Left lung (tissue), 14 donors: ENCODE measurements around the gene OR14K1. TPM values are rescaled to one million over a fixed set of nuclear protein-coding genes. Genes with fewer than 3 reads are reported as not detected.
"Not testable (repeated sequence)": the region's sequence is repeated elsewhere in the genome, so short reads cannot be mapped to it uniquely, and the experiment has no call there.

Experiments used
- ATAC-seq: fragments of 200-7000 bp; cut with Tn5 transposase; one replicate; pipeline ENCODE4 v1.9.1; 2020; ENCODE audit warnings: moderate library complexity
- DNase-seq, 4 donors: peaks; one replicate each; pipeline ENCODE4 v3.0.0-alpha.2; 2013 to 2020
- H3K27ac ChIP-seq, 2 donors: fragments of 200-600 bp; sonication (generic) in 1 of 2; one replicate each; pipeline versions ENCODE4 v1.5.0 to v1.8.0; 2020 to 2021
- H3K27me3 ChIP-seq, 2 donors: fragments of 200-600 bp; sonication (generic) in 1 of 2; one replicate each; pipeline versions ENCODE4 v1.5.0 to v1.8.0; 2020 to 2021
- H3K36me3 ChIP-seq, 2 donors: fragments of 200-600 bp; sonication (generic) in 1 of 2; one replicate each; pipeline versions ENCODE4 v1.5.0 to v1.8.0; 2020 to 2021
- H3K4me1 ChIP-seq, 2 donors: fragments of 200-600 bp; one replicate each; pipeline ENCODE4 v1.8.0; 2021
- H3K4me3 ChIP-seq, 2 donors: fragments of 200-600 bp; sonication (generic) in 1 of 2; one replicate each; pipeline versions ENCODE4 v1.5.0 to v1.8.0; 2020 to 2021; ENCODE audit warnings: mild to moderate bottlenecking in 1 of 2
- H3K9me3 ChIP-seq, 2 donors: fragments of 200-600 bp; sonication (generic) in 1 of 2; one replicate each; pipeline versions ENCODE4 v1.5.0 to v1.8.0; 2020 to 2021
- intact Hi-C, 2 donors: fragments of 100-400 bp; cut with DNase I; formaldehyde crosslinking; loops; one replicate each; pipeline versions ENCODE4 v1.11.2 to v1.14.2; 2022
- long read RNA-seq, 12 donors: library from polyadenylated mRNA in 2 of 12; unstranded in 2 of 12; transcript quantifications; one replicate each; pipeline ENCODE4 v2.0.0 and lab custom pipeline, GENCODE V29; 2019 to 2026
- polyA plus RNA-seq, 6 donors: library from polyadenylated mRNA; unstranded; fragments of 120-200 nt; gene quantifications; one replicate each; pipeline ENCODE4 v1.2.1, GENCODE V29; 2013; ENCODE audit not compliant: insufficient read length in 6 of 6
- total RNA-seq, 2 donors: library from RNA; stranded (reverse); fragmentation: NEBNext Ultra II Directional; extraction: Animal tissue kit (Norgen Biotek cat#: 25700); gene quantifications; one replicate each; pipeline ENCODE4 v1.2.1, GENCODE V29; 2021
- TF ChIP-seq, protein P1 (sequence below), 2 donors: fragments of 200-600 bp; sonication (generic) in 1 of 2; IDR thresholded peaks; one replicate each; pipeline versions ENCODE4 v1.5.0 to v1.8.0; 2021; ENCODE audit warnings: antibody characterized with exemption in 2 of 2
- donor health status: DM: no; HTN: yes; CAD: no.
- donor health status: DM: no; HTN: no; CAD: no.

Gene OR14K1, protein sequence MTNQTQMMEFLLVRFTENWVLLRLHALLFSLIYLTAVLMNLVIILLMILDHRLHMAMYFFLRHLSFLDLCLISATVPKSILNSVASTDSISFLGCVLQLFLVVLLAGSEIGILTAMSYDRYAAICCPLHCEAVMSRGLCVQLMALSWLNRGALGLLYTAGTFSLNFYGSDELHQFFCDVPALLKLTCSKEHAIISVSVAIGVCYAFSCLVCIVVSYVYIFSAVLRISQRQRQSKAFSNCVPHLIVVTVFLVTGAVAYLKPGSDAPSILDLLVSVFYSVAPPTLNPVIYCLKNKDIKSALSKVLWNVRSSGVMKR
- not detected for total RNA-seq
- polyA plus RNA-seq: not detected
- long read RNA-seq, donor 1: 0 reads
- long read RNA-seq, donor 2: 0 reads
- long read RNA-seq, donor 3: 0 reads
- long read RNA-seq, donor 4: 0 reads
- long read RNA-seq, donor 5: 0 reads
- long read RNA-seq, donor 6: 0 reads
- long read RNA-seq, donor 7: 0 reads
- long read RNA-seq, donor 8: 0 reads
- long read RNA-seq, donor 9: 0 reads
- long read RNA-seq, donor 10: 0 reads
- long read RNA-seq, donor 11: 0 reads
- long read RNA-seq, donor 12: 0 reads

DNA sequence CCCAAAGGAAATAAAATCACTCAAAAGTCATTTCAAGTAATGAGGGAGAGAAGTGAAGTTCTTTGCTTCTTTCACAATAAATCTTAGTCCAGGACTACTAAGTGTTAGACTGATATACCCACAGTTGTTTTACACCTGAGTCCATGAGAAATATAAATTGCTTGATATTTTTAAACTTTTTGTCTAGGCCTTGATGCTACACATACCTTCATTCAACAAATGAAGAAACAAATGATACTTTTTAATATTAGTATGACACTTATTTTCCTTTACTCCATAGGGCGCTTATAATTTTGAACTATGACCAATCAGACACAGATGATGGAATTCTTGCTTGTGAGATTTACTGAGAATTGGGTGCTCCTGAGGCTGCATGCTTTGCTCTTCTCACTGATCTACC lies at the start of gene OR14K1:
OR14K1 (plus strand) TSS at position 301 of the 400 bp plus-strand sequence; CDS start at position 301, 0 bp downstream.
- TF ChIP-seq, protein P1, sequence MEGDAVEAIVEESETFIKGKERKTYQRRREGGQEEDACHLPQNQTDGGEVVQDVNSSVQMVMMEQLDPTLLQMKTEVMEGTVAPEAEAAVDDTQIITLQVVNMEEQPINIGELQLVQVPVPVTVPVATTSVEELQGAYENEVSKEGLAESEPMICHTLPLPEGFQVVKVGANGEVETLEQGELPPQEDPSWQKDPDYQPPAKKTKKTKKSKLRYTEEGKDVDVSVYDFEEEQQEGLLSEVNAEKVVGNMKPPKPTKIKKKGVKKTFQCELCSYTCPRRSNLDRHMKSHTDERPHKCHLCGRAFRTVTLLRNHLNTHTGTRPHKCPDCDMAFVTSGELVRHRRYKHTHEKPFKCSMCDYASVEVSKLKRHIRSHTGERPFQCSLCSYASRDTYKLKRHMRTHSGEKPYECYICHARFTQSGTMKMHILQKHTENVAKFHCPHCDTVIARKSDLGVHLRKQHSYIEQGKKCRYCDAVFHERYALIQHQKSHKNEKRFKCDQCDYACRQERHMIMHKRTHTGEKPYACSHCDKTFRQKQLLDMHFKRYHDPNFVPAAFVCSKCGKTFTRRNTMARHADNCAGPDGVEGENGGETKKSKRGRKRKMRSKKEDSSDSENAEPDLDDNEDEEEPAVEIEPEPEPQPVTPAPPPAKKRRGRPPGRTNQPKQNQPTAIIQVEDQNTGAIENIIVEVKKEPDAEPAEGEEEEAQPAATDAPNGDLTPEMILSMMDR (IDR thresholded peaks at IDR 0.05): no peak
- Histone ChIP-seq H3K4me3 (no peak within 1 kb of the TSS), H3K4me1 (no peaks in the 10 kb centered on the region), H3K36me3 (no peaks in the 10 kb centered on the region), H3K27ac (no peak within 1 kb of the TSS), H3K9me3 (no peaks in the 10 kb centered on the region), H3K27me3 (no peaks in the 10 kb centered on the region)
- intact Hi-C loops: no loop called here
- DNase-seq (no peak), ATAC-seq (no peak)

DNA sequence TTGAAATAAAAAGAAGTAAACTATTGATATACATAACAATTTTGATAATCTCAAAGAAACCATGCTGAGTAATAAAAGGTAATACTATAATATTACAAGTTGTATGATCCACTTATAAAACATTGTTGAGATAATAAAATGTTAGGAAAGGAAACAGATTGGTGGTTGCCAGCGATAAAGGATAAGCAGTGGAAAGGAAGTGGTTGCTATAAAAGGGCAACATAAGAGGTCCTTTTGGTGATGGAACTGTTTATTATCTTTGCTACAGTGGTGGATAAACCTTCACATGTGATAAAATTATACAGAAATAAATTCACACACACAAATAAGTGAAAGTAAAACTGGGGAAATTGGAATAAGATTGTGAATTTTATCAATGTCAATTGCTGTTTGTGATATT lies 37.1 kb upstream of the OR14K1 start:
- TF ChIP-seq, protein P1 (IDR thresholded peaks at IDR 0.05): no peak

DNA sequence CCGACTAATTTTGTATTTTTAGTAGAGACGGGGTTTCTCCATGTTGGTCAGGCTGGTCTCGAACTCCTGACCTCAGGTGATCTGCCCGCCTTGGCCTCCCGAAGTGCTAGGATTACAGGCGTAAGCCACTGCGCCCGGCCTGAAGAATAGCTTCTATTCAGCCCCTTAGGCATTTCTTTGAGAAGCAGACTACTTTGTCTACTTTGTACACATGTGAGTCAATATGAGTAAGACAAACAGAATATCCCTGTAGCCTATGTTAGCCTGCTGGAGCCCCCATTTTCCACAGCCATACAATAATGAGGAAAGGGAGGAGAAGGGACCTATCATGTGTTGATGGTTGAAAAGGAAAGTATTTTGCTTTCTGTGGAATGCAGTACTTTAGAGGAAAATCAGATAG lies 27.7 kb upstream of the OR14K1 start:
- H3K27me3 ChIP-seq, H3K4me3 ChIP-seq, ATAC-seq, H3K9me3 ChIP-seq, intact Hi-C loops, H3K4me1 ChIP-seq, H3K36me3 ChIP-seq, H3K27ac ChIP-seq, DNase-seq: not testable (repeated sequence)

More for the DNA sequence above, 37.1 kb upstream of the OR14K1 start:
- H3K9me3 ChIP-seq: peaks cover 0 to 11% of the 10 kb centered on the region in 2 donors
- no peak overlapping the region for H3K4me3 ChIP-seq
- DNase-seq: no peak
- H3K27me3 ChIP-seq: no peaks in the 10 kb centered on the region
- no peaks in the 10 kb centered on the region for H3K4me1 ChIP-seq
- intact Hi-C loops: no loop called here
- no peak overlapping the region for H3K27ac ChIP-seq
- no peaks in the 10 kb centered on the region for H3K36me3 ChIP-seq
- ATAC-seq: no peak

DNA sequence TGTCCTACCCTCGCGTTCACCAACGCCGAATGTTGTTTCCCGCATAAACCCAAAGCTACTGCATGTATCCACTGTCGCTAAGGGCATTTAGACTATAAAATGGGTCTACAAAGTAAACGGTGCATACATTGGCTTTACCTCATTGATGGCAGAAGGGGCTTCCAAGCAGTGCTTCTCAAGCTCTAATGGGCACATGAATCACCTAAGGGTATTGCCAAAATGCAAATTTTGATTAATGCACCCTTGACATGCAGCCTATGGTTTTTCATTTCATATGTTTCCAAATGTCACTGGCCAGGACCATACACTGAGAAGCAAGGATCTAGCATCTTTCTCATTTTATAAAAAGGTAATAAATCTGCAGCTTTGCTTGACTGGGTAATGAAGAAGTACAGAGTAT lies 24.7 kb upstream of the OR14K1 start:
- TF ChIP-seq, protein P1 (IDR thresholded peaks at IDR 0.05): no peak
- ATAC-seq: no peak
- DNase-seq: no peak
- Histone ChIP-seq H3K4me1 (no peaks in the 10 kb centered on the region), H3K27me3 (no peaks in the 10 kb centered on the region), H3K4me3 (no peak overlapping the region), H3K27ac (no peak overlapping the region), H3K9me3 (no peaks in the 10 kb centered on the region), H3K36me3 (no peaks in the 10 kb centered on the region)
- intact Hi-C loops: no loop called here

DNA sequence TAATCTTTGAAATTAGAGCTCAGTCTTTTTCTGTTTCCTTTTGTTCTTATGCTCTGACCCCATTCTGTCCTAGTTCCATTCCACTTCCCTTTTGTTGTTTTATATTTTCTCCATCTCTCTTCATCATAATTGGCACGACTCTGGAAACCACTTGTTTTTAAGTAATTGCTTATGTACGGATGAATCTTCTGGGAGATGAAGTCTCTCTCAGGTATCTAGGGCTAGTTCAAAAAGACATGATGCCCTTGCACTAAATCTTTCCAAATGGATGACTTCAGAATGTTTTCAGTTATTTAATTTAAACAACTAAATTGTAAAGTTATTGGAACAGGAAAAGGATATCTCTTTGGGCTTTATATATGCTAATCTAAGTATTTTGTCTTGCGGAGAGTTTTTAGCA lies 21.9 kb upstream of the OR14K1 start, which contains the start of gene OR6F1:
OR6F1 (minus strand) TSS at position 101 of the 400 bp plus-strand sequence. CDS start 3,891 bp downstream, outside the sequence.
- TF ChIP-seq, protein P1 (IDR thresholded peaks at IDR 0.05): no peak
- no peak within 1 kb of the TSS for H3K27ac ChIP-seq
- intact Hi-C loops: no loop called here
- no peak for ATAC-seq
- no peaks in the 10 kb centered on the region for H3K36me3 ChIP-seq
- H3K4me3 ChIP-seq: no peak within 1 kb of the TSS
- H3K4me1 ChIP-seq: no peaks in the 10 kb centered on the region
- no peak for DNase-seq
- H3K9me3 ChIP-seq: peaks cover 0 to 10% of the 10 kb centered on the region in 2 donors
- H3K27me3 ChIP-seq: no peaks in the 10 kb centered on the region
